ENCODE data around the gene DHRS7C. TPM values are rescaled to one million over a fixed set of nuclear protein-coding genes. Genes with fewer than 3 reads are reported as not detected.

DHRS7C gene
- total RNA-seq, 4 donors from 2014 or later, result not detected

- DNase-seq (ENCODE audit: low spot score) (no peak), ATAC-seq (ENCODE audit: low FRiP score) (peak; percentile 71)
- no peak for TF ChIP-seq CTCF (IDR thresholded peaks at IDR 0.05)
Measured at GRCh38 chr17:9828296-9829295, 37.2 kb upstream of the DHRS7C start.

GRCh38 chr17:9825641-9826150 lies 34.3 kb upstream of the DHRS7C start, which contains the start of gene GLP2R:
GLP2R (plus strand) TSS chr17:9825924; CDS start chr17:9826064, 140 bp downstream.
- ATAC-seq (ENCODE audit: low FRiP score), result no peak
- no peak for DNase-seq (ENCODE audit: low spot score)
- TF ChIP-seq CTCF (IDR thresholded peaks at IDR 0.05), result no peak

GRCh38 chr17:9824797-9825338 lies 33.5 kb upstream of the DHRS7C start:
- ATAC-seq (ENCODE audit: low FRiP score) (no peak), DNase-seq (ENCODE audit: low spot score) (no peak)
- TF ChIP-seq CTCF (IDR thresholded peaks at IDR 0.05), result no peak

GRCh38 chr17:9824094-9824493 lies 32.7 kb upstream of the DHRS7C start:
- ATAC-seq (ENCODE audit: low FRiP score), result no peak
- DNase-seq (ENCODE audit: low spot score), result no peak
- no peak for TF ChIP-seq CTCF (IDR thresholded peaks at IDR 0.05)

GRCh38 chr17:9821921-9822320 lies 30.5 kb upstream of the DHRS7C start, which contains the start of gene GSG1L2:
GSG1L2 (minus strand) TSS chr17:9822079; CDS start chr17:9822071, 8 bp downstream.
- no peak for DNase-seq (ENCODE audit: low spot score)
- no peak for TF ChIP-seq CTCF (IDR thresholded peaks at IDR 0.05)
- no peak for ATAC-seq (ENCODE audit: low FRiP score)

- no peak for TF ChIP-seq CTCF (IDR thresholded peaks at IDR 0.05)
- DNase-seq (ENCODE audit: low spot score) (no peak), ATAC-seq (ENCODE audit: low FRiP score) (no peak)
Measured at GRCh38 chr17:9820448-9820847, 29.1 kb upstream of the DHRS7C start.
